Measurements from ENCODE around the gene RNF39.

Gene RNF39

GRCh38 chr6:30043744-30044143 is 31.8 kb downstream of the RNF39 start:
- Histone ChIP-seq H3K27me3 (ENCODE audit: insufficient read depth, low read length, poor library complexity, severe bottlenecking) (no peaks in the 10 kb centered on the region), H3K4me3 (ENCODE audit: low read length, poor library complexity, severe bottlenecking) (no peak overlapping the region), H3K36me3 (ENCODE audit: insufficient read depth, low read length) (no peaks in the 10 kb centered on the region), H4K20me1 (ENCODE audit: insufficient read depth, low read length, poor library complexity, severe bottlenecking) (no peaks in the 10 kb centered on the region), H3K79me2 (ENCODE audit: insufficient read depth, low read length) (no peaks in the 10 kb centered on the region), H2AFZ (ENCODE audit: low read length) (no peak overlapping the region), H3K4me1 (ENCODE audit: insufficient read depth, low read length, poor library complexity, severe bottlenecking) (no peaks in the 10 kb centered on the region), H3F3A (ENCODE audit: low read depth) (no peaks in the 10 kb centered on the region), H3K4me2 (ENCODE audit: low read depth, low read length, poor library complexity, severe bottlenecking) (no peak overlapping the region), H3K9ac (ENCODE audit: low read depth, low read length, poor library complexity, severe bottlenecking) (no peak overlapping the region), H3K9me2 (replicated peaks; ENCODE audit: low read depth, low read length) (no peaks in the 10 kb centered on the region), H3K9me3 (ENCODE audit: insufficient read depth, low read depth, low read length) (no peaks in the 10 kb centered on the region)
- no peak for TF ChIP-seq EZH2phosphoT487 (IDR thresholded peaks at IDR 0.05; ENCODE audit: borderline replicate concordance)
- TF ChIP-seq, protein P1, sequence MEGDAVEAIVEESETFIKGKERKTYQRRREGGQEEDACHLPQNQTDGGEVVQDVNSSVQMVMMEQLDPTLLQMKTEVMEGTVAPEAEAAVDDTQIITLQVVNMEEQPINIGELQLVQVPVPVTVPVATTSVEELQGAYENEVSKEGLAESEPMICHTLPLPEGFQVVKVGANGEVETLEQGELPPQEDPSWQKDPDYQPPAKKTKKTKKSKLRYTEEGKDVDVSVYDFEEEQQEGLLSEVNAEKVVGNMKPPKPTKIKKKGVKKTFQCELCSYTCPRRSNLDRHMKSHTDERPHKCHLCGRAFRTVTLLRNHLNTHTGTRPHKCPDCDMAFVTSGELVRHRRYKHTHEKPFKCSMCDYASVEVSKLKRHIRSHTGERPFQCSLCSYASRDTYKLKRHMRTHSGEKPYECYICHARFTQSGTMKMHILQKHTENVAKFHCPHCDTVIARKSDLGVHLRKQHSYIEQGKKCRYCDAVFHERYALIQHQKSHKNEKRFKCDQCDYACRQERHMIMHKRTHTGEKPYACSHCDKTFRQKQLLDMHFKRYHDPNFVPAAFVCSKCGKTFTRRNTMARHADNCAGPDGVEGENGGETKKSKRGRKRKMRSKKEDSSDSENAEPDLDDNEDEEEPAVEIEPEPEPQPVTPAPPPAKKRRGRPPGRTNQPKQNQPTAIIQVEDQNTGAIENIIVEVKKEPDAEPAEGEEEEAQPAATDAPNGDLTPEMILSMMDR (conservative IDR thresholded peaks at IDR 0.05; ENCODE audit: low read length): no peak

GRCh38 chr6:30042914-30043313 is 32.7 kb downstream of the RNF39 start:
- H3K9me2 ChIP-seq (replicated peaks; ENCODE audit: low read depth, low read length): no peaks in the 10 kb centered on the region
- no peak overlapping the region for H3K4me3 ChIP-seq (ENCODE audit: low read length, poor library complexity, severe bottlenecking)
- H3K9ac ChIP-seq (ENCODE audit: low read depth, low read length, poor library complexity, severe bottlenecking): no peak overlapping the region
- H2AFZ ChIP-seq (ENCODE audit: low read length): no peak overlapping the region
- no peaks in the 10 kb centered on the region for H3K27me3 ChIP-seq (ENCODE audit: insufficient read depth, low read length, poor library complexity, severe bottlenecking)
- TF ChIP-seq, protein P1 (conservative IDR thresholded peaks at IDR 0.05; ENCODE audit: low read length): no peak
- no peak for TF ChIP-seq EZH2phosphoT487 (IDR thresholded peaks at IDR 0.05; ENCODE audit: borderline replicate concordance)
- H3K9me3 ChIP-seq (ENCODE audit: insufficient read depth, low read depth, low read length): no peaks in the 10 kb centered on the region
- no peaks in the 10 kb centered on the region for H4K20me1 ChIP-seq (ENCODE audit: insufficient read depth, low read length, poor library complexity, severe bottlenecking)
- H3F3A ChIP-seq (ENCODE audit: low read depth): no peaks in the 10 kb centered on the region
- no peak overlapping the region for H3K4me2 ChIP-seq (ENCODE audit: low read depth, low read length, poor library complexity, severe bottlenecking)
- H3K36me3 ChIP-seq (ENCODE audit: insufficient read depth, low read length): no peaks in the 10 kb centered on the region
- no peaks in the 10 kb centered on the region for H3K79me2 ChIP-seq (ENCODE audit: insufficient read depth, low read length)
- H3K4me1 ChIP-seq (ENCODE audit: insufficient read depth, low read length, poor library complexity, severe bottlenecking): no peaks in the 10 kb centered on the region

DNA sequence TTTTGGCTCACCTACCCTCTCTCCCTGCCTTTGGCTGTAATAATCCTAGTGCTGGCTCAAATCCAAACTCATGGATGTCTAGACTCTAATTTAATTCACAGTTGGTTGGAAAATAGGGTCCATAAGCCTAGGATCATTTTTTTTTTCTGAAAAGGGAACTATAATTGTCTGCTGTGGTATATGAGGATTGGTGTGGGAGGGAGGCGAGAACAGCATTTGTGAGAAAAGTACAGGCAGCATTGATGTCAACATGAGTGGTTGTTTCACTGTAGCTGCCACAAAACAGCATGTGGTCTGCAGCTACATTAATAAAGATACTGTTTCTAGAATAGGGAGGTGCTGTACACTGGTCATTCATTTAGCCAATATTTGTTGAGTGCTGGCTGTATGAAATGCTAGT is 33.1 kb downstream of the RNF39 start:
- Histone ChIP-seq H3K27me3 (ENCODE audit: insufficient read depth, low read length, poor library complexity, severe bottlenecking) (no peaks in the 10 kb centered on the region), H2AFZ (ENCODE audit: low read length) (no peak overlapping the region), H4K20me1 (ENCODE audit: insufficient read depth, low read length, poor library complexity, severe bottlenecking) (no peaks in the 10 kb centered on the region), H3K79me2 (ENCODE audit: insufficient read depth, low read length) (no peaks in the 10 kb centered on the region), H3K4me2 (ENCODE audit: low read depth, low read length, poor library complexity, severe bottlenecking) (no peak overlapping the region), H3K9ac (ENCODE audit: low read depth, low read length, poor library complexity, severe bottlenecking) (no peak overlapping the region), H3K9me2 (replicated peaks; ENCODE audit: low read depth, low read length) (no peaks in the 10 kb centered on the region), H3K4me3 (ENCODE audit: low read length, poor library complexity, severe bottlenecking) (no peak overlapping the region), H3K4me1 (ENCODE audit: insufficient read depth, low read length, poor library complexity, severe bottlenecking) (no peaks in the 10 kb centered on the region), H3F3A (ENCODE audit: low read depth) (no peaks in the 10 kb centered on the region), H3K36me3 (ENCODE audit: insufficient read depth, low read length) (no peaks in the 10 kb centered on the region), H3K9me3 (ENCODE audit: insufficient read depth, low read depth, low read length) (no peaks in the 10 kb centered on the region)
- TF ChIP-seq, protein P1 (conservative IDR thresholded peaks at IDR 0.05; ENCODE audit: low read length): no peak
- TF ChIP-seq EZH2phosphoT487 (IDR thresholded peaks at IDR 0.05; ENCODE audit: borderline replicate concordance): no peak

All from Loucy (cell line).